ENCODE results near the gene UBL4A. TPM values are rescaled to one million over a fixed set of nuclear protein-coding genes. Genes with fewer than 3 reads are reported as not detected.

UBL4A gene
- total RNA-seq, 2 experiments from 2014 or later = 44.5 to 47.3 TPM

DNA sequence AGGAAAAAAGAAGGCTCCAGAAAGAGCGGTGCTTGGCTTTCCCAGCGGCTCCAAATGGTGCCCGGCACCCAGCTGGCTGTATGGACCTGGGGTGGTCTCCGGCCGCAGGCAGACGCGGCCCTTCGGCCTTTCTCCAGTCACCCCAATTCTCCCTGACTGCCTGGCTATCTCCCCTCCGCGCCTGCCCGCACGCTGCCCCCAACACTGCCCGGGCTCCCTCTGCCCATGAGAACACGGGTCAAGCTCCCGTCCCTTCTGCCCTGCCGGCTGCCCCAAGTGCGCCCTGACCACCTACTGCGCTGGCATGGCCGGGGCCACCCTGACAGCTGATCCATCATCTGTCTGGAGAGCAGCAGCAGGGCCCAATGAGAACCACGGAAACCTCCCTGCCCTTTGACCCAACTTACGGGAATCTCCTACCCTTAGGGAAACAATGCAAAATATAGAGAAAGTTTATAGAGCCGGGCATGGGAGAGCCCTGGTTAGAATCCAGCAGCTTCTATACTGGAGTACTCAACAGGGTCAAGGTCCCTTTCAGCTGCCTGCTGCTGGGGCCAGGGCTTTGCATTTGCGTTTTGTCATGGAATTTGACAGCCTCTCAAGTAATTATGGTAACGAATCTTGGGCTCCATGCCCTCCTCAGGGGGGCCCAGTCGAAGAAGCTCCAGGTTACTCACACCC lies 30.8 kb upstream of the UBL4A start:
- DNase-seq = no peak
- POLR2A ChIA-PET = interaction anchor here (1.2 to 1.9 kb wide), 7 partner anchors 10 to 592 kb away, joined by 3 to 13 read pairs (median 4); partner anchors contain the start of gene SLC10A3
- Mint-ChIP-seq H3K4me3 (no peak overlapping the region), H3K27ac (no peak overlapping the region), H3K4me1 (peaks cover 22% of the 10 kb centered on the region), H3K9me3 (no peaks in the 10 kb centered on the region), H3K36me3 (ENCODE audit: low read depth) (no peaks in the 10 kb centered on the region), H3K27me3 (no peaks in the 10 kb centered on the region)
- CTCF ChIA-PET = interaction anchor here (1.0 to 3.4 kb wide), 2 partner anchors 10 to 27 kb away, joined by 3 to 21 read pairs; partner anchors contain the start of gene SLC10A3

- ChIA-PET CTCF (interaction anchor here (3.4 kb wide), 1 partner anchor 11 kb away, joined by 21 read pairs; no protein-coding TSS in a partner anchor), POLR2A (interaction anchor here (0.6 to 1.9 kb wide), 10 partner anchors 10 to 591 kb away, joined by 3 to 13 read pairs (median 4); partner anchors contain the start of genes IKBKG, RPL10 and SLC10A3)
- Mint-ChIP-seq H3K27ac (peak overlapping the region; percentile 81), H3K4me3 (peak overlapping the region; percentile 80), H3K27me3 (no peaks in the 10 kb centered on the region), H3K36me3 (ENCODE audit: low read depth) (no peaks in the 10 kb centered on the region), H3K9me3 (no peaks in the 10 kb centered on the region), H3K4me1 (peaks cover 25% of the 10 kb centered on the region)
- no peak for DNase-seq
Observed at GRCh38 chrX:154516656-154517100, 30.3 kb upstream of the UBL4A start.

DNA sequence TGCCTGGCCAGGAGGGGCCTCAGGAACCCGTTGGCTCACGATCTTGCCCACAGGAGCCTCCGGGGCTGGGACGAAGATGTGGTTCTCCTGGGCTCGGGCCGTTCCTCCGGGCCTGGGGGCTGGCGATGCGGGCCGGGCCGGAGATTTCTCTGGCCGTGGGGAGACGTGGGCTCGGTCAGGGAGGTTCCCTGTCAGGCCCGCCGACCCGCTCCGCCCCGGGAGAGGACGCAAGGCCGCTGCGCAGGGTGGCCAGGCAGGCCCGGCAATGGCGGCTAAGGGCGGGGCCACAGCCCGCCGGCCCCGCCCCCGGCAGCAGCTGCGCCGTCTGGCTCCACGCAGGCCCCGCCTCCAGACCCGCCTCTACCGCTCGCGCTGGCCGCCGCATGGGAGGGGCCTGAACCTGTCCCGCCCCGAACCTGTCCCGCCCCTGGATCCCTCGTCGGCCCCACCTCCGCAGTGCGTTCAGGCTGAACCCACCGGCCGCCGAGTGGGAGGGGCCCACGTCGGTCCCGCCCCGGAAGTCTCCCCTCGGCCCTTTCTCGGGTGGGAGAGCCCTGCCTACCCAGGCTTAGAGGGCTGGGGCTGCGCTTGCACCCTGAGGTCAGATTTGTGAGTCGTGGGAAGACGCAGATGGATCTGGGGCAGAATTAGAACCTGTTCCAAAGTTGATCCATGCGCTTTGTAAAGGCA lies 29.7 kb upstream of the UBL4A start, which contains the start of gene FAM3A:
Gene FAM3A (minus strand): TSS at position 267 of the 690 bp plus-strand sequence. CDS start 460 bp downstream, outside the sequence.
- DNase-seq = peak; percentile 94
- H3K36me3 Mint-ChIP-seq (ENCODE audit: low read depth) = peaks cover 2% of the 10 kb centered on the region
- no peaks in the 10 kb centered on the region for H3K27me3 Mint-ChIP-seq
- H3K27ac Mint-ChIP-seq = peak within 1 kb of the TSS; percentile 81
- peaks cover 30% of the 10 kb centered on the region for H3K4me1 Mint-ChIP-seq
- ChIA-PET POLR2A (interaction anchor here (0.6 to 1.9 kb wide), 13 partner anchors 9 to 591 kb away, joined by 3 to 13 read pairs (median 4); partner anchors contain the start of genes IKBKG, RPL10, SLC10A3 and UBL4A), CTCF (interaction anchor here (3.4 kb wide), 1 partner anchor 11 kb away, joined by 21 read pairs; no protein-coding TSS in a partner anchor)
- H3K9me3 Mint-ChIP-seq = no peaks in the 10 kb centered on the region
- peak within 1 kb of the TSS; percentile 80 for H3K4me3 Mint-ChIP-seq

GRCh38 chrX:154515090-154515965 lies 28.9 kb upstream of the UBL4A start:
- CTCF ChIA-PET = interaction anchor here (3.4 kb wide), 1 partner anchor 12 kb away, joined by 21 read pairs; no protein-coding TSS in a partner anchor
- POLR2A ChIA-PET = interaction anchor here (0.6 to 2.1 kb wide), 7 partner anchors 10 to 921 kb away, joined by 3 to 17 read pairs (median 4); partner anchors contain the start of genes RPL10, SLC10A3 and UBL4A

GRCh38 chrX:154513716-154514115 lies 27.3 kb upstream of the UBL4A start:
- CTCF ChIA-PET = no interaction called here
- Mint-ChIP-seq H3K4me3 (no peak overlapping the region), H3K36me3 (ENCODE audit: low read depth) (peaks cover 18% of the 10 kb centered on the region), H3K27ac (no peak overlapping the region), H3K27me3 (no peaks in the 10 kb centered on the region), H3K9me3 (no peaks in the 10 kb centered on the region), H3K4me1 (peaks cover 40% of the 10 kb centered on the region)
- DNase-seq = no peak
- POLR2A ChIA-PET = interaction anchor here (2.1 kb wide), 1 partner anchor 23 kb away, joined by 17 read pairs; the partner anchor contains the start of gene SLC10A3

More at GRCh38 chrX:154515090-154515965, 28.9 kb upstream of the UBL4A start:
- Mint-ChIP-seq H3K4me3 (peak overlapping the region; percentile 78), H3K4me1 (peaks cover 34% of the 10 kb centered on the region), H3K9me3 (no peaks in the 10 kb centered on the region), H3K27ac (peak overlapping the region; percentile 73), H3K27me3 (no peaks in the 10 kb centered on the region), H3K36me3 (ENCODE audit: low read depth) (peaks cover 6% of the 10 kb centered on the region)
- peak; percentile 32 for DNase-seq

DNA sequence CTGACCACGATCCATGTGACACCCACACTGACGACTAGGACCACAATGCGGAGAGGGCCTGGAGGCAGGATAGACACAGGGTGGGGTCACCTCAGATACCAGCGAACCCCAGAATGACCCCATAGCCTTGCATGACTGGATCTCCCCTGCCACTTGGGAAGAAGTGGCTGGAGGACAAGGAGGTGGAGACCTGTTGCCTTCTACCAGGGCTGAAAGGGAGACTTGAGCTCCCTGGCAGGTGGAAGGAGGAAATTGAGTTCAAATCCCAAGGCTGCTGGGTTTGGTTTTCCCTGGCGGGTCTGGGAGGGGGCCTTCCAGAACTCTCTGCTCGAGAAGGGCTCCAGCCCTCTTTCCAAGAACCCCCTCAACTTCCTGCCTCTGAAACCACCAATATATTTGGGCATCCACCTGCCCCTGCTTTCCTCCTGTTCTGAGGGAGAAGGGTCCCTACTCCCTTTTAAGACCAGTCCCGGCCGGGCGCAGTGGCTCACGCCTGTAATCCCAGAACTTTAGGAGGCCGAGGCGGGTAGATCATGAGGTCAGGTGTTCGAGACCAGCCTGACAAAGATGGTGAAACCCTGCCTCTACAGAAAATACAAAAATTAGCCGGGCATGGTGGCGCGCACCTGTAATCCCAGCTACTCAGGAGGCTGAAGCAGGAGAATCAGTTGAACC lies 26.6 kb upstream of the UBL4A start:
- Mint-ChIP-seq H3K27me3 (no peaks in the 10 kb centered on the region), H3K9me3 (no peaks in the 10 kb centered on the region), H3K27ac (no peak overlapping the region), H3K4me3 (no peak overlapping the region), H3K4me1 (peaks cover 42% of the 10 kb centered on the region), H3K36me3 (ENCODE audit: low read depth) (peaks cover 22% of the 10 kb centered on the region)
- ChIA-PET CTCF (no interaction called here), POLR2A (no interaction called here)
- no peak for DNase-seq

DNA sequence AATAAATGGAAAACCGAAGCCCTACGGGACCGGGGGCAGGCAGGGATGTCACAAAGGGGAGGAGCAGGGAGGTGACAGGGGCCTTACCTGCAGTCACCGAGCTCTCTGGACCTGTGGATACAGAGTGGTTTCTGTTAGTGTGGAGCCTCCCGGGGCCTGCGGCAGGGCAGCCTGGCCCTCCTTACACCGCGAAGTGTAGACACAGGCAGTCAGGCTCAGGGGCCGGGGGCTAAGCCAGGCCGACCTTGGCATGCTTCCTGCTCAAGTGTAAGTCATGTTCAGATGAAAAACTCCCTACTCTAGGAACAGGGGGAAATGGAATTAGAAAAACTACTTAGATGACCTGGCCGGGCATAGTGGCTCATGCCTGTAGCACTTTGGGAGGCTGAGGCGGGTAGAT lies 25.3 kb upstream of the UBL4A start:
- ChIA-PET CTCF (no interaction called here), POLR2A (no interaction called here)
- Mint-ChIP-seq H3K9me3 (no peaks in the 10 kb centered on the region), H3K27ac (peak overlapping the region; percentile 44), H3K36me3 (ENCODE audit: low read depth) (peaks cover 22% of the 10 kb centered on the region), H3K27me3 (no peaks in the 10 kb centered on the region), H3K4me1 (peaks cover 40% of the 10 kb centered on the region), H3K4me3 (no peak overlapping the region)
- no peak for DNase-seq

- Mint-ChIP-seq H3K9me3 (no peaks in the 10 kb centered on the region), H3K27me3 (no peaks in the 10 kb centered on the region), H3K27ac (no peak overlapping the region), H3K36me3 (ENCODE audit: low read depth) (peaks cover 25% of the 10 kb centered on the region), H3K4me3 (no peak overlapping the region), H3K4me1 (peaks cover 27% of the 10 kb centered on the region)
- no peak for DNase-seq
- ChIA-PET POLR2A (no interaction called here), CTCF (no interaction called here)
Observed at GRCh38 chrX:154509455-154509854, 23.0 kb upstream of the UBL4A start.

GRCh38 chrX:154508384-154508745 lies 21.9 kb upstream of the UBL4A start:
- Mint-ChIP-seq H3K4me1 (peaks cover 20% of the 10 kb centered on the region), H3K36me3 (ENCODE audit: low read depth) (peaks cover 25% of the 10 kb centered on the region), H3K27me3 (no peaks in the 10 kb centered on the region), H3K4me3 (no peak overlapping the region), H3K9me3 (no peaks in the 10 kb centered on the region), H3K27ac (no peak overlapping the region)
- POLR2A ChIA-PET = no interaction called here
- no peak for DNase-seq
- CTCF ChIA-PET = no interaction called here

DNA sequence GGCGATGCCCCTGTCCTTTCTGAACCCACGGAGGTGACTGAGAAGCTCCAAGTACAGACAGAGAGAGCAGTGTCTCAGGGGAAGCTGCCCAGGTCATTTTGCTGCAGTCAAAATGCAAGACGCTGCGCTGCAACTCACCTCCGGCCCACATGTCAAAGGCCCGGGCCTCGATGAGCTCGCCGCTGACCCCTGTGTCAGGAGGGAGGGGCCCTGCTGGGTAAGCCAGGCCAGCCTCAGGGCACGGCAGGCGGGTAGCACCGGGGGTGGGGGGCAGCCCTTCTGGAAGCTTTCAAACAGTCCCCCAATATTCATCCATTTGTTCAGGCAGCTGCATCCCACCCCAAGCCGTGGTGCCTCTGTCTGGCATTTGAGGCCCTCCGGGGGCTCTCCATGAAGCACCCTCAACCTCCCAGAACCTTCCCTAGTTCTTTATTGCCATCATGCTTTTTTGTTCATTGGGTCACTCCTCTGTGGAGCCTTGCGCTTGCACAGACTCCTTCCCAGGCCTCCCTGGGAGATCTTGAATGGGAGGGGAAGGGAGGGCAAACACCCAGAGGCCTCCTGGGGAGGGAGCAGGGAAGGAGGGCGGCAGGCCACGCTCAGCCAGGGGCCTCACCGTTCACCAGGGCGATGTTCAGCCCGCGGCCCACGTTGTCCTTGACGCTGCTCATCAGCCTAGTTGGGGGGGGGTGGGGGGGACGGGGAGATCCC lies 21.4 kb upstream of the UBL4A start:
- ChIA-PET CTCF (no interaction called here), POLR2A (no interaction called here)
- DNase-seq = no peak
- peaks cover 20% of the 10 kb centered on the region for H3K4me1 Mint-ChIP-seq
- no peaks in the 10 kb centered on the region for H3K27me3 Mint-ChIP-seq
- H3K36me3 Mint-ChIP-seq (ENCODE audit: low read depth) = peaks cover 25% of the 10 kb centered on the region
- H3K9me3 Mint-ChIP-seq = no peaks in the 10 kb centered on the region
- no peak overlapping the region for H3K27ac Mint-ChIP-seq
- H3K4me3 Mint-ChIP-seq = no peak overlapping the region

DNA sequence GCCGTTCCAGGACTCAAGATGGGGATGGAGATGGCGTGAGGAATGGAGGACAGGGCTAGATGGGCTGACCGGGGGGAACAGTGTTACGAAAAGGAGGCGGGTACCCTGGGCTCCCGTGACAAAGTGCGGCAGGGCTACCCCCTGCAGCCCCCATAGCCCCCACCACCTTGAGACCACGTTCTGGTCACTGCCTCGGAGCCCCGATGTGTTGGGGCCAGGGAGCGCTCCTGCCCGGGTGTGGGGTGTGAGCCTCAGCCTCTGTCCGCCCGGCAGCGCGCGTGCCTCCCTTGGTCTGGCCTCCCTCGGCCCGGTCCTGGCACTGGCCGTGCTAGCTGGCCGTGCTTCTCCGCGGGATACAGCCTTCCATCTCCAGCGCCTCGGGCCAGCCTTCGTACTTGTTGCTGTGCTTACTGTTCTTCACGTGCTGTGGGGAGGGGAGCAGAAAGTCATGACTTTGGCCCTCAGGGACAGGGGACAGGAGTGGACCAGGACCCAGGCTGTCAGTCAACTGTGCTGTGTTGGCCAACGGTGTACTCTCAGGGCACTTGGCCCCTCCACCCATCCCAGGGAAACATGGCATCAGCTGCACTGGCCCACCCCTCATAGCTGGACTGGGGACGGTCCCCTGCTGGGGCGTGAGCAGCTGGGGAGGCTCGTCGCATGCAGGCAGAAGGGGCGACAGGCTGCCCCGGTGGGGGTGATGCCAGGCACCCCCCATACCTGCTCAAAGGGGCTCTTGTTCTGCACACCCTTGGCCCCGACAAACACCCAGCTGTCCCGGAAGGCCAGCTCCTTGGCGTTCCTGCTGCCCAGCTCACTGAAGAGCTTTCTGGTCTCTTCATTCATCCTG lies 20.3 kb upstream of the UBL4A start:
- H3K36me3 Mint-ChIP-seq (ENCODE audit: low read depth) = peaks cover 25% of the 10 kb centered on the region
- ChIA-PET CTCF (no interaction called here), POLR2A (no interaction called here)
- H3K4me1 Mint-ChIP-seq = peaks cover 17% of the 10 kb centered on the region
- H3K9me3 Mint-ChIP-seq = no peaks in the 10 kb centered on the region
- H3K4me3 Mint-ChIP-seq = no peak overlapping the region
- H3K27ac Mint-ChIP-seq = no peak overlapping the region
- DNase-seq = no peak
- no peaks in the 10 kb centered on the region for H3K27me3 Mint-ChIP-seq

Data from activated CD4-positive, alpha-beta memory T cell treated with anti-CD3 and anti-CD28 coated beads, Interleukin-2, amount 10 ng/mL, durations not matched to agents 7 days and 5 days (primary cell).